HG03045 (cell line): ENCODE data around the gene NCR3LG1.
"Not testable (repeated sequence)": the region's sequence is repeated elsewhere in the genome, so short reads cannot be mapped to it uniquely, and the experiment has no call there.

Source experiments
- ATAC-seq: cut with Tn5 transposase; IDR thresholded peaks from one replicate; pipeline ENCODE4 v1.9.1; 2021; ENCODE audit warnings: mild to moderate bottlenecking, moderate library complexity; ENCODE audit not compliant: unreplicated experiment

The NCR3LG1 gene

DNA sequence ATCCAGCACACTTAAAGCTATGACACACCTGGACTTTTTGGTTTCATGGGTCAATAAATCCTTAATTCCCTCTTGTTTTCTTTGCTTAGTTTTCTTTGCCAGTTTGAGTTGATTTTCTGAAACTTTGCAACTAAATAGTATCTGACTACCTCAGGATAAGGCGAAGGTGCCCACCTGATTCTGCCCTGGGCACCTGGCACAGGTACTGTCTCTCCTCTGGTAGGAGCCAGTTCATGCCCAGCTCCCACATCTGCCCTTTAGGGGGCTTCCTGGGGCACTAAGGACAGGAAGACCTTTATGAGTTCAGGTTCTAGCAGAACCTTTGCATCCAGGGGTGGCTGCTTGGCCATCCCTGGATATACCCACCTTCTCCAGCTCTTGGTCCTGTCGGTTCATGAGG lies 56.4 kb downstream of the NCR3LG1 start:
- no peak for ATAC-seq

DNA sequence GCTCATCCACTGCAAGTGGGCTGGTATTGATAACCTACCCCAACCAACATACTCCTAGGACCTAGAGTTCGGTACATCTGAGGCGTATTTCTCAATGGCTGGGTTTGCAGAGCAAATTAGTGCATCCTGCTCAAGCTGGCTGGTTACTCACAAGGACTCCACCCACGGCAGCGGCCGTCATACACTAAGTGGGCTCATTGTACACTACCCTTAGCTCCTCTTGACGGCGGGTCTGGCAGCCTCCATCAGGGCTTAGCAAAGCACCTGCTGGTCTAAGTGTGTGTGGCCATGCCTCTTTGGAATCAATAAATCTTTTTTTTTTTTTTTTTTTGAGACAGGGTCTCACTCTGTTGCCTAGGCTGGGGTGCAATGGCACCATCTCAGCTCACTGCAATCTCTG lies 57.0 kb downstream of the NCR3LG1 start:
- ATAC-seq, result no peak

DNA sequence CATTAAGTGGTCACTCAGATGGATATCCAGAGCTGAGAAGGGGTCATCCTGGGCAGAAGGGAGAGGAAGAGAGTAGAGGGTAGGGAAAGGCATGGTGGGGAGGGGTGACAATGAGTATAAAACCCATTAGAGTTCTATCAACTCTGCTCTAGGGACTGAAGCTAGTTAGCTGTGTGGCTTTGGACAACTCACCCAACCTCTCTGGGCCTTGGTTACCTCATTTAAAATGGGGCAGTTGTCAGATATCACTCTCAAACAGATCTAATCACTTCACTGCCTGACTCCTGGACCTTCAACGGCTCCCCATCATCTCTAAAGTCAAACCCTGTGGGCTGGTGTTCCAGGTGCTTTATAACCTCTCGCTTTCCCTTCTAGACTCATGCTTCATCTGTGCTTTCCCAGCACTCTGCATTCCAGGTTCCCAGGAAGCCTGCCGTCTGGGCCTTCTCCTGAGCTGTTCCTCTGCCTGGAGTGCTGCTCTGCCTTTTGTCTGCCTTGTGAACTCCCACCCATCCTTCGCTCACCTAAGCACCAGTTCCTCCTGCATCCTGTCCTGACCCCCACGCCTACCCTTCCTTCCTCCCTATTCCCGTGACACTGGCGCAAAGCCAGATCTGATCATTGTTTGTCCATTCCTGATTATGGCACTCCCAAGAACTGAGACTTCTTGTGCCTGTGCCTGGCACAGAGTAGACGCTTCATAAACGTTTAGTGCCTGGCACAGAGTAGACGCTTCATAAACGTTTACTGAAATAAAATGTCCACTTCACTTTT lies 59.2 kb downstream of the NCR3LG1 start:
- ATAC-seq, result no peak

DNA sequence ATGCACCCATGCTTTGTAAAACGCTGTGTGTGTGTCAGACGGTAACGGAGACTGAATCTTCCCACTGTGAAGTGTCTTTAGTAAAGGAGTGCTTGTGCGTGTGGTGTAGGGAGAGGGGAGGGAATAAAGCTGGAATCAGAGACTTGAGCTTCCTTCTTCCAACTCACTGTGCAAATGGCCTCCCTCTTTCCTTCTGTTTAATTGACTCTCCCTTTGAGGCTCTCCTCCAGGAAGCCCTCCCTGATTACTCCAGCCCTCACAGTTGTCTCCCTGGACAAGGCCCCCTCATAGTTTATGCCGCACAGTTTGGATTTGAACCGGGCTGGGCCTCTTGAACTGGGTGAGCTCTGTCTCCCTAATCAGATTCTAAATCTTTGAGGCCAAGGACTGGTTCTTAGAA lies 59.8 kb downstream of the NCR3LG1 start:
- no peak for ATAC-seq

DNA sequence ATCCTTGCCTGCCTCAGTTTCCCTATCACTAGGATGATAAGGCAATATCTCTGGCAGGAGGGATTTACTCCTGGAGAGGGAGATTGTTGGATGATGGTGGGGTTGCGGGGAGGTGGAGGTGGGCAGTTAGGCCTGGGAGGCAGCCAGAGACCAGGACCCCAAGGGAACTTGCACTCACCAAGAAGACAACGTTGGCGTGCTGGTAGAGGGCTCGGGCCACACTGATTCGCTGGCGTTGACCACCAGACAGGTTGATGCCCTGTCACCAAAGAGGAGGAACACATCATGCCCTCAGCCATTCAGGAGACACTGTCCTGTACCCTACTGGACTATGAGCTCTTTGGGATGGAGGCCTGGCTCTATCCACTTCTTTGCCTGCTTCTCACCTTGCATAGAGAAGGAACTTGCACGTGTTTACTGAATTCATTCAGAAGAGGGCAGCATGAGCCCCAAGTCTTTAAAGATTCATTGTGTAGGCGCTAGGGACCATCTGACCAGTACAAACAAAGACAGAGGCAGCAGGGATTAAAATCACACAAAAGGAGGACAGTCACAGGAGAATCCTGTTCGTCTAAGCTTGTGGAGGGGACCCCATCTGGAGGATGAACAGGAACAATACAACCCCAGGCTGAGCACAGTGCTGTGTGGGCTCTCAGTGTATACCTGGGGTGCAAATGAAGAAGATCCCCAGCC lies 61.0 kb downstream of the NCR3LG1 start:
- no peak for ATAC-seq

DNA sequence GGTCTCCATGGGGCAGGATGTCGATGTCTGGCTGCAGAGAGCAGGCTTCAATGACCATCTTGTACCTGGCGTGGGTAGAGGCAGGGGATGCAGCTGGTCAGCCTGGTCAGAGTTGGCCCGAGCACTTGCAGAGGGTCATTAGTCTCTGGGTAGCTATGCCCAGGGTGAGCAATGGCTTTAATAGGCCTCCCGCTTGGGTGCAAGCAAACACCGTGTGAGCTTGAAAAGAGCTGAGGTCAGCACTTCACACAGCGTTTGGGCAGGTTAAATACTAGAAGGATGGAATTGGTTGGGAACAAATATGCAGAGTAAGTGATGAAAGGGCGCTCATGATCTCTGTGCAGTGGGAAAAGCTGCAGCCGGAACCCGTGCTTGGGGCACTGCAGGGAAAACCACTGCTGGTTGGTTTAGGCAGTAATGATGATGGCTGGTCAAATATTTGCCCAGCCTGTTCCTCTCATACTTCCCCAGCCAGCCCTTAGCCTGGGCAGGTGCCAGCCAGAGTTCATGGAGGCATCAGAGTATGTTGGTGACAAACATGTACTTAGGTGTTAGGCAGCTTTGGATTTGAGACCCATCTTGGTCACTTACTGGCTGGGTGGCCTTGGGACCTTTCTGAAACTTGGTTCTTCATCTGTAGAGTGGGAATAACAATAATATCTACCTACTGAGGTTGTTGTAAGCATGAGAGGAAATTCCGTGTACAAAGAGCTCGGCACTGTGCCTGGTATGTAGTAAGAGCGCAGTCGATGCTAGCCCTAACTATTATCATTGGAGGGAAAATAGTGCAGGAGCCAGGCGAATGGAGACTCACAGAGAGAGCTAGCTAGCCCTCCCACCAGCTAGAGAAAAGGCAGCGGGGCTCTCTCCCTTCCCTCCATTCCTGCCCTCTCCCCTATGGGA lies 62.1 kb downstream of the NCR3LG1 start:
- ATAC-seq, result no peak

DNA sequence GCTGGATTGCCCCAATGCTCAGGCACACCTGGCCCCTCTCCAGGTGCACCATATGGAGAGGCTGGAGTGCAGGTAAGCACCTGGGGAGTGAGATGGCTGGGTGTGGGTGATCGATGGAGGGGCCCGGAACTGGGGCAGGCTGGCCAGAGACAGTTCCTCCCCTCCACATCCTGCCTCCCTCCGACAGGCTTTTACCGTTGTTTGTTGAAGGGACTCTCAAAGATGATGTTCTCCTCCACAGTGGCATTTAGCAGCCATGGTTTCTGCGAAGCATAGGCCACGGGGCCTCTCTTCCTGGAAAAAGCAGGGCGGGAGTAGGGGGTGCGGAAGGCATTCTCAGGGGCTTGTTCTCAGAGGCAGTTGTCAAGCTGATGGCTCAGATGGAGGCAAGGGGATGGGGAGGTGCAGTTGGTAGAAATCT lies 62.7 kb downstream of the NCR3LG1 start:
- ATAC-seq, result no peak

DNA sequence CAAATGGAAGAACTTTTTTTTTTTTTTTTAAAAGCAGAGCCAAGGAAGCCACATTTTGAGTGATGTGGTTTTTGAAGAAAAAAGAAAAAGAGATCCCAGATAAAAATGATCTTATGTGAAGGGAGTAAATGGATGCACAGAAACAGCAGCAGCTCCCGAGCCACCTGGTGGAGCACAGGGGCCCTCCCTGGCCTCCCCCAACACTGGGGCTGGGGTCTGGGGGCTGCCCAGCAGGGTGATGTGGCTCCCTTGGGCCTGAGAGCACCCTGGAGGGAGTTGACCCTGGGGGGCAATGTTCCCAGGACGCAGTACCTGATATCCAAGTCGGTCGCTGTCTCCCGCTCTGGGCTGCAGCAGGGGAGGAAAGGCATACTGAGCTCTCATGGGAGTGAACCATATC lies 63.4 kb downstream of the NCR3LG1 start:
- no peak for ATAC-seq

DNA sequence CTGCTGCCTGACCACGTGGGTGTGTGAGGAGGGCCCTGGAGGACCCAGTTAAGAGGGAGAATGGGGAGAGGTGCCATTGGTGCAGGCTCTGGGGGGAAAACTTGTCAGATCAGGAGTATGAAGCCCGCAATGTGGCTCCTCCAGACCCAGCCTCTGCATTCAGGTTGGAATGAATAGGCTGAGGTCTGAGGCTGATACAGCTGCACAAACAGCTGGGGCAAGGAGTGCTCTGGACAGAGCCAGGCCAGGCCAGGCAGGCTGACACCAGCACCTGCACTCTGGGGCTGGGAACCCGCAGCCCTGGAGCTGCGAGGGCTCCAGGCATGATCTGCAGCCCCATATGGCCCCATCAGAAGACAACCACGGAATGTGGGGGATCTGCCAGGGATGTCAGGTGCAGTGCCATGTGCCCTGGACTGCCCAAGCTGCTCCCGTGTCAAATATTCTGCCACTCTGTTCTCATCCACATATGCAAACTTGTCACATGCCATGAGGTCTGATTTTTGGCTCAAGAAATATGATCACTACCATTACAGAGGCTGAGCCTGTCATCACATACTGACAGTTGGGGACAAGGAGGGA lies 64.0 kb downstream of the NCR3LG1 start:
- ATAC-seq, result no peak

DNA sequence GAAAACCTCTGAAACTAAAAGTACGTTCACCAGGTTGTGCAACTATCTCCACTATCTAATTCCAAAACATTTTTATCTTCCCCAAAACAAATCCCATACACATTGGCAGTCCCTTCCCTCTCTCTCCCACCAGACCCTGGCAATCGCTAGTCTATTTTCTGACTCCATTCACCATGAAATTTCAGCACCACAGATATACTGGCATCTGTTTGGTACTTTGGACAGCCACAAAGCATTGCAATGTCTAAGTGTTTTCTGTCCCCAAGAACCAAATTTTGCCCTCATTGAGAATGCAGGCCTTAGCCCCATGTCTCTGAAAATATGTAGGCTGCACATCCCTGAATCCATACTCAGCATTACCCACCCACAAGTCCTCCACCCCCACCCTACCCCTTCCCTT lies 64.9 kb downstream of the NCR3LG1 start:
- no peak for ATAC-seq

DNA sequence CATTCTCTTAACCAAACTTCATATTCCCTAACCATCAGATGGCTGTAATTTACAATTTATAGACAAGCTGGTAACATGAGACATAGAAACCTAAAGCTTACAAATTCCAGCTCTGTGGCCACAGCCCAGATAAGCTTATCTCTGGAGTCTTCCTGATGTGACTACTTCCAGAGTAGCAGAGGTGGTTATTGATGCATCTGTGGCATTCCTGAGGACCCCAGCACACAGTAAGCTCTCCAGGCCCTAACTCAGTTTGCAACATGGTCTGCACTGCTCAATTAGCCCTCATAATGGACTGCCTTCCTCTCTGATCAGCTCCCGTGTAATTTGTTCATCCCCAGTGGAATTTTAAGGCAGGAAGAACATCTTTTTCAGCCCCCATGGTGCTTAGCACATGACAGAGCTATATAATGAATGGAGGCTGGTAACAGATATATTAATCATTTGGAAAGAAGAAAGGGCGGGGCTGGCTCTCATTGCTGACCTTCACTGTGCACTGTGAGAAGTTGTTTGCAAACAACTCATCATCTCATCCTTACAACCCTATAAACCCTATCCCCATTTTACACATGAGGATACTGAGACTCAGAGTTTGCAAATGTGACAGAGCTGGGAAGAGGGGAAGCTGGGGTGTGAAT lies 67.0 kb downstream of the NCR3LG1 start:
- ATAC-seq, result no peak

DNA sequence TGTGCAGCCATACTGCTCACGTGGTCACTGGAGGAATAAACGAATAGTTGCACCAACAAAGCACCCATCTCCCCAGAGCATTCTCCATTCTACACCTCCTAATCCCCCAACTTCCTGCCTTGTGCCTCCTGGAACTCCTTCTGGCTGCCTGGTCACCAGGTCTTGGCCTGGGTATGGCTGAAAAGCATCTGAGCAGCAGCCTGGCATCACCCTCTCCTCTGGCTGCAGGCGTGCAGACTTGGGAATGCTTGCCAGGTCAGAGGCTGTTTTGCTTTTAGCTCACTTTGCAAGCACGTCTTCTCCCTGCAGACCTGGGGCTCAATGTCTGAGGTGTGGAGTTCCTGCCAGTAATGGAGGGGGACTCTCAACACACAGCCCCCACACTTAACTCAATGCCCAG lies 70.2 kb downstream of the NCR3LG1 start:
- no peak for ATAC-seq

DNA sequence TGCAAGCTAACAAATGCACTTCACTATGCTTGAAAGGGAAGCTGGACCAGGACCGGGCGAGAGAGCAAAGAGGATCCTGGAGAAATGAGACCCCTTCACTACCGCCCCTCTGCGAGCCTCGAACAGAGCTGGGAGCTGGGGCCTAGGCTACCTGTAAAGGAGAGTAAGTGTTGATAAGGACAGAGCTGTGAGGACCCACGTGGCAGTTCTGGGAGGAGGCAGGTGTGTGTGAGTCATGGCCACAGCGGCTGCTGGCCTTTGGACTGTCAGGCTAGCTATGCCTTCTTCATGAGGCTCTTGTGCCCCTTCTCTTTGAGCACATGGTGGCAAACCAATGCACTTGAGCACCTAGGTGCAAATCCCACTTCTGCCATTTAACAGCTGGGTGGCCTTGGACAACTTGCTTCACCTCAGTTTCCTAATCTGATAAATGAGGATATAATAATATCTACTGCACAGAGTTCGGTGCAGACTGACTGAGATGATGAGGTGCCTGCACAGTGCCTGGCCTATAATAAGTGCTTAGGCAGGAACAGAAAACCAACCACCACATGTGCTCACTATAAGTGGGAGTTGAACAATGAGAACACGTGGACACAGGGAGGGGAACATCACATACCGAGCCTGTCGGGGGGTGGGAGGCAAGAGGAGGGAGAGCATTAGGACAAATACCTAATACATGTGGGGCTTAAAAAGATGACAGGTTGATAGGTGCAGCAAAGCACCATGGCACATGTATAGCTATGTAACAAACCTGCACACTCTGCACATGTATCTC lies 72.1 kb downstream of the NCR3LG1 start:
- no peak for ATAC-seq

DNA sequence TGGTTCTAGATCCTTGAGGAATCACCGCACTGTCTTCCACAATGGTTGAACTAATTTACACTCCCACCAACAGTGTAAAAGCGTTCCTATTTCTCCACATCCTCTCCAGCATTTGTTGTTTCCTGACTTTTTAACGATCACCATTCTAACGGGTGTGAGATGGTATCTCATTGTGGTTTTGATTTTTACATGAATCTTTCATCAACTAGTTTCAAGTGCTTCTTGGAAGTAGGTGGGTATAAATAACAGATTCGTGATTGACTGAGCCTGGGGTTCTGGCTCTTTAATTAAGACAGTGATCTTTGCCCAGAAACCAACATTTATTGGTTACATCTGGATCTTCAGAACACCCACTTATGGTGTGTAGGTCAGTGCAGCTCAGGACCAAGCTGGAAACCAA lies 74.6 kb downstream of the NCR3LG1 start:
- not testable (repeated sequence) for ATAC-seq
